Esophagus squamous epithelium (tissue), 5 donors: ENCODE measurements around the gene HOXD4. TPM values are rescaled to one million over a fixed set of nuclear protein-coding genes. Genes with fewer than 3 reads are reported as not detected.

Source experiments
- DNase-seq: peaks from one replicate; lab custom pipeline; 2025; lab: John Stamatoyannopoulos, UW
- H3K27ac ChIP-seq, 4 donors: fragments of 200-600 bp; sonication (generic); one replicate each; pipeline ENCODE4 v1.5.1; 2016 to 2019; ENCODE audit warnings: mild to moderate bottlenecking in 1 of 4
- H3K27me3 ChIP-seq, 4 donors: fragments of 200-600 bp; sonication (generic); 1 replicate in 3 of 4; 2 replicates in 1 of 4; pipeline versions ENCODE4 v1.5.1 to v1.6.0; 2017 to 2021; ENCODE audit warnings: antibody characterized with exemption in 1 of 4
- H3K36me3 ChIP-seq, 3 donors: fragments of 200-600 bp; sonication (generic); one replicate each; pipeline ENCODE4 v1.5.1; 2016 to 2019
- H3K4me1 ChIP-seq, 3 donors: fragments of 200-600 bp; sonication (generic); one replicate each; pipeline ENCODE4 v1.5.1; 2017 to 2019
- H3K4me3 ChIP-seq, 4 donors: fragments of 200-600 bp; sonication (generic); 1 replicate in 3 of 4; 2 replicates in 1 of 4; pipeline ENCODE4 v1.5.1; 2016 to 2019; ENCODE audit warnings: mild to moderate bottlenecking in 2 of 4, moderate library complexity in 1 of 4
- H3K9me3 ChIP-seq, 3 donors: fragments of 200-600 bp; sonication (generic); one replicate each; pipeline ENCODE4 v1.5.1; 2016 to 2019
- CTCF ChIP-seq, 6 experiments: fragments of 450-650 bp in 4 of 6; fragments of 200-600 bp in 2 of 6; sonication (generic) in 2 of 6; IDR thresholded peaks; one replicate each; pipeline ENCODE4 v1.5.1; 2016 to 2019; ENCODE audit warnings: antibody characterized with exemption in 6 of 6, mild to moderate bottlenecking in 4 of 6, moderate library complexity in 4 of 6
- POLR2A ChIP-seq, 4 donors: fragments of 450-650 bp; IDR thresholded peaks; one replicate each; pipeline ENCODE4 v1.6.1; 2017; ENCODE audit warnings: antibody characterized with exemption in 4 of 4, mild to moderate bottlenecking in 4 of 4, moderate library complexity in 3 of 4
- WGBS, 2 donors: methylation state at CpG; one replicate each; pipeline ENCODE4 v1.1.5; 2018; 5-methylcytosine and 5-hydroxymethylcytosine counted together
- intact Hi-C: fragments of 100-400 bp; cut with DNase I; formaldehyde crosslinking; loops from one replicate; pipeline ENCODE4 v1.15.0; 2022
- total RNA-seq, 4 donors: library from RNA; depleted of rRNA; stranded (reverse); fragments of >200 nt; gene quantifications; one replicate each; pipeline ENCODE4 v1.1.0, GENCODE V29; 2016
- donor health status: DM: yes; HTN: yes; CAD: no.

The HOXD4 gene
- total RNA-seq, 4 donors from 2014 or later = 0.31 to 2.5 TPM; not detected in 2

- no peaks in the 10 kb centered on the region for H3K36me3 ChIP-seq
- peak overlapping the region in 2 of 4 donors; percentile 17 to 42 for H3K27ac ChIP-seq
- intact Hi-C loops = no loop called here
- TF ChIP-seq POLR2A (IDR thresholded peaks at IDR 0.05) = no peak
- no peak for TF ChIP-seq CTCF (IDR thresholded peaks at IDR 0.05)
- peaks cover 0 to 23% (median 4%) of the 10 kb centered on the region in 3 donors for H3K4me1 ChIP-seq
- DNase-seq = no peak
- peaks cover 52 to 100% (median 64%) of the 10 kb centered on the region in 4 donors for H3K27me3 ChIP-seq
- peak overlapping the region in 3 of 4 donors; percentile 12 to 27 (median 12) for H3K4me3 ChIP-seq
- H3K9me3 ChIP-seq = no peaks in the 10 kb centered on the region
- WGBS, 2 donors = 7 to 18% methylated on average over 6 to 9 of the region's 11 CpGs
Observed at GRCh38 chr2:176117823-176118371, 33.5 kb upstream of the HOXD4 start.

GRCh38 chr2:176118601-176119339 lies 32.6 kb upstream of the HOXD4 start:
- TF ChIP-seq POLR2A (IDR thresholded peaks at IDR 0.05) (no peak), CTCF (IDR thresholded peaks at IDR 0.05) (peak in 4 of 6 experiments; percentile 19 to 48 (median 23))
- Histone ChIP-seq H3K9me3 (no peaks in the 10 kb centered on the region), H3K36me3 (no peaks in the 10 kb centered on the region), H3K27ac (no peak overlapping the region), H3K27me3 (peaks cover 58 to 100% (median 62%) of the 10 kb centered on the region in 4 donors), H3K4me3 (peak overlapping the region in 1 of 4 donors; percentile 24), H3K4me1 (peaks cover 0 to 31% (median 4%) of the 10 kb centered on the region in 3 donors)
- DNase-seq = no peak
- intact Hi-C loops = no loop called here
- WGBS, 2 donors = 16% methylated on average over 23 to 24 of the region's 24 CpGs

- intact Hi-C loops = loop anchor here (10.0 kb wide), 2 partner anchors 694 to 1024 kb away; no protein-coding TSS in a partner anchor
- WGBS, 2 donors = 24 to 25% methylated on average over 13 of the region's 13 CpGs
- Histone ChIP-seq H3K36me3 (no peaks in the 10 kb centered on the region), H3K9me3 (no peaks in the 10 kb centered on the region), H3K27ac (peak overlapping the region in 1 of 4 donors; percentile 30), H3K27me3 (peaks cover 56 to 100% (median 67%) of the 10 kb centered on the region in 4 donors), H3K4me3 (no peak overlapping the region), H3K4me1 (peaks cover 0 to 34% (median 4%) of the 10 kb centered on the region in 3 donors)
- no peak for DNase-seq
- TF ChIP-seq POLR2A (IDR thresholded peaks at IDR 0.05) (no peak), CTCF (IDR thresholded peaks at IDR 0.05) (no peak)
Observed at GRCh38 chr2:176120364-176121189, 30.8 kb upstream of the HOXD4 start.

GRCh38 chr2:176121190-176122051 lies 29.9 kb upstream of the HOXD4 start:
- H3K9me3 ChIP-seq = no peaks in the 10 kb centered on the region
- DNase-seq = no peak
- H3K4me3 ChIP-seq = peak overlapping the region in 3 of 4 donors; percentile 27 to 59 (median 54)
- H3K27me3 ChIP-seq = peaks cover 48 to 100% (median 66%) of the 10 kb centered on the region in 4 donors
- peak overlapping the region; percentile 36 to 85 (median 70) for H3K27ac ChIP-seq
- intact Hi-C loops = loop anchor here (10.0 kb wide), 2 partner anchors 693 to 1023 kb away; no protein-coding TSS in a partner anchor
- no peaks in the 10 kb centered on the region for H3K36me3 ChIP-seq
- WGBS, 2 donors = 5 to 21% methylated on average over 10 to 22 of the region's 53 CpGs
- peaks cover 0 to 34% (median 4%) of the 10 kb centered on the region in 3 donors for H3K4me1 ChIP-seq
- no peak for TF ChIP-seq POLR2A (IDR thresholded peaks at IDR 0.05)
- no peak for TF ChIP-seq CTCF (IDR thresholded peaks at IDR 0.05)
